Measurements from ENCODE around the gene CDCA3. TPM values are rescaled to one million over a fixed set of nuclear protein-coding genes. Genes with fewer than 3 reads are reported as not detected.
A peak's percentile ranks its signal among the peaks of the same experiment; 100 is the strongest.

CDCA3 gene
- total and polyA plus RNA-seq, 2 experiments from 2014 or later, result 47.4 to 75.6 TPM

DNA sequence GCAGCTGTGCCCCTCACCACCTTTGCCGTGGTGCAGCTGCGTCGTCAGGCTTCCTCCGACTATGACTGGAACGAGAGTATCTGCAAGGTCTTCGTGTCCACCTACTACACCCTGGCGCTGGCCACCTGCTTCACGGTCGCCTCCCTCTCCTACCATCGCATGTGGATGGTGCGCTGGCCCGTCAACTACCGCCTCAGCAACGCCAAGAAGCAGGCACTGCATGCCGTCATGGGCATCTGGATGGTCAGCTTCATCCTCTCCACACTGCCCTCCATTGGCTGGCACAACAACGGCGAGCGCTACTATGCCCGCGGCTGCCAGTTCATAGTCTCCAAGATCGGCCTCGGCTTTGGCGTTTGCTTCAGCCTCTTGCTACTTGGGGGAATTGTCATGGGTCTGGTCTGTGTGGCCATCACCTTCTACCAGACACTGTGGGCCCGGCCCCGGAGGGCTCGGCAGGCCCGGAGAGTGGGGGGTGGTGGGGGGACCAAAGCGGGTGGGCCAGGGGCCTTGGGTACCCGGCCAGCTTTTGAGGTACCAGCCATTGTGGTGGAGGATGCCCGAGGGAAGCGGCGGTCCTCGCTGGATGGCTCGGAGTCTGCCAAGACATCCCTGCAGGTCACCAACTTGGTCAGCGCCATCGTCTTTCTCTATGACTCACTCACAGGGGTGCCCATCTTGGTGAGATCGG lies 26.9 kb downstream of the CDCA3 start (continued):
- TF ChIP-seq REST (IDR thresholded peaks at IDR 0.05; ENCODE audit: unreplicated experiment) (no peak), POLR2AphosphoS5 (IDR thresholded peaks at IDR 0.05; ENCODE audit: low read depth) (no peak)

DNA sequence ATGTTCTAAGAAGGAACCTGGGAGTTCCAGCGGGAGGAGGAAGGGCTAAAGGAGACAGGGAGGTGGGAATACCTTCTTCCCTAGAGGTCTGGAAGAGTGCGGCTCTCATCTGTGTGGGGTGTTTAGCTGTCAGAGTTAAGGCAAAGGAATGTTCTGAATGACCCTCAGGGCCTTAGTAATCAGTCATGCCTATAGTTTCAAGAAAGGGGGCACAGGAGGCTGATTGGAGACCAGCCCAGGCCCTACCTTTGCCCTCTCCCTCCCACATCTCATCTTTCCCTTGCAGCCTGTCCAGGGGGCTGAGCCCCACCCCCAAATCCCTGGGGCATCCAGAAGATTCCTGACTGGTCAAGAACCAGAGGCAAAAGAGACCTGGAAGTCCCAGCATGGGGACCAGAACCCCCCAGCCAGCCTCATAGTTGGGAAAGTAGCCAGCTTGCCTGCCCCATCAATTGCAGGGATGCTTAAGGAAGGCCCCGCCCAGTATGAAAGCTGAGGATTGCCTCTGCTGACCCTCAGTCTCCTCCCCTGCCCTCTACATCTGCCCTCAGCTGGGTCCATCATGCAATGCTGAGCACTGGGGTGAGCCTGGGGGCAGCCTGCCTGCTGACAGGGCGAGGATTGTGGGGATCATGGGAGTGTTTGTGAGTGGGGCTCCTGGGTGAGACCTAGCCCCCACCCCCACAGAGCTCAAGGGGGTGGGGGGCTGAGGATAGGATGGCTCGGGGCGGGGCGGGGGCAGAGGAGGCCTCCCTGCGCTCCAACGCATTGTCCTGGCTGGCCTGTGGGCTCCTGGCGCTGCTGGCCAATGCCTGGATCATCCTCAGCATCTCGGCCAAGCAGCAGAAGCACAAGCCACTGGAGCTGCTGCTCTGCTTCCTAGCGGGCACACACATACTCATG lies 27.7 kb downstream of the CDCA3 start:
- no peak for DNase-seq (ENCODE audit: low spot score)
- Histone ChIP-seq H3K4me3 (peak overlapping the region; percentile 76; the same call in 1 of the 2 replicates), H3K36me3 (ENCODE audit: insufficient read depth) (no peaks in the 10 kb centered on the region), H3K27ac (ENCODE audit: low read depth) (no peak overlapping the region), H2AFZ (no peak overlapping the region), H3K27me3 (ENCODE audit: insufficient read depth) (peaks cover 57% of the 10 kb centered on the region), H3K79me2 (replicated peaks; ENCODE audit: insufficient read depth) (no peaks in the 10 kb centered on the region), H3K4me2 (peak overlapping the region; percentile 94), H3F3A (replicated peaks; ENCODE audit: low read depth) (peaks cover 21% of the 10 kb centered on the region), H4K20me1 (replicated peaks; ENCODE audit: insufficient read depth) (no peaks in the 10 kb centered on the region), H3K9me2 (ENCODE audit: insufficient read depth) (no peaks in the 10 kb centered on the region), H3K4me1 (ENCODE audit: insufficient read depth) (peaks cover 54% of the 10 kb centered on the region)
- peak overlapping the region; percentile 81; the same call in 1 of the 3 replicates for H3K4me3 Mint-ChIP-seq
- no peaks in the 10 kb centered on the region for H3K9me3 Mint-ChIP-seq
- H3K27me3 Mint-ChIP-seq (ENCODE audit: insufficient read depth, low read depth, poor library complexity), result peaks cover 40% of the 10 kb centered on the region
- ATAC-seq, result no peak
- H3K27ac Mint-ChIP-seq, result no peak overlapping the region
- peaks cover 7% of the 10 kb centered on the region; the same call in 2 of the 3 replicates for H3K36me3 Mint-ChIP-seq (ENCODE audit: low read depth)
- peaks cover 72% of the 10 kb centered on the region for H3K4me1 Mint-ChIP-seq
- no peak for TF ChIP-seq ZNF331 (CRISPR knock-in tag; IDR thresholded peaks at IDR 0.05; ENCODE audit: low read depth)
- no peak for TF ChIP-seq NANOG (IDR thresholded peaks at IDR 0.05; ENCODE audit: borderline replicate concordance)
- TF ChIP-seq, protein P1, sequence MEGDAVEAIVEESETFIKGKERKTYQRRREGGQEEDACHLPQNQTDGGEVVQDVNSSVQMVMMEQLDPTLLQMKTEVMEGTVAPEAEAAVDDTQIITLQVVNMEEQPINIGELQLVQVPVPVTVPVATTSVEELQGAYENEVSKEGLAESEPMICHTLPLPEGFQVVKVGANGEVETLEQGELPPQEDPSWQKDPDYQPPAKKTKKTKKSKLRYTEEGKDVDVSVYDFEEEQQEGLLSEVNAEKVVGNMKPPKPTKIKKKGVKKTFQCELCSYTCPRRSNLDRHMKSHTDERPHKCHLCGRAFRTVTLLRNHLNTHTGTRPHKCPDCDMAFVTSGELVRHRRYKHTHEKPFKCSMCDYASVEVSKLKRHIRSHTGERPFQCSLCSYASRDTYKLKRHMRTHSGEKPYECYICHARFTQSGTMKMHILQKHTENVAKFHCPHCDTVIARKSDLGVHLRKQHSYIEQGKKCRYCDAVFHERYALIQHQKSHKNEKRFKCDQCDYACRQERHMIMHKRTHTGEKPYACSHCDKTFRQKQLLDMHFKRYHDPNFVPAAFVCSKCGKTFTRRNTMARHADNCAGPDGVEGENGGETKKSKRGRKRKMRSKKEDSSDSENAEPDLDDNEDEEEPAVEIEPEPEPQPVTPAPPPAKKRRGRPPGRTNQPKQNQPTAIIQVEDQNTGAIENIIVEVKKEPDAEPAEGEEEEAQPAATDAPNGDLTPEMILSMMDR (conservative IDR thresholded peaks at IDR 0.05; ENCODE audit: low read depth in 2 of 2), result no peak
- no peak for TF ChIP-seq ZNF462 (CRISPR knock-in tag; IDR thresholded peaks at IDR 0.05)
- no peak for TF ChIP-seq CREB1 (CRISPR knock-in tag; IDR thresholded peaks at IDR 0.05; ENCODE audit: low read depth)
- no peak for TF ChIP-seq ETS1 (IDR thresholded peaks at IDR 0.05)
- no peak for TF ChIP-seq STAT1 (IDR thresholded peaks at IDR 0.05; ENCODE audit: unreplicated experiment)
- TF ChIP-seq EZH2 (IDR thresholded peaks at IDR 0.05; ENCODE audit: low read depth, unreplicated experiment), result no peak

All from GM23338 (cell line).